Measurements from ENCODE around the gene STEAP1.

DNA sequence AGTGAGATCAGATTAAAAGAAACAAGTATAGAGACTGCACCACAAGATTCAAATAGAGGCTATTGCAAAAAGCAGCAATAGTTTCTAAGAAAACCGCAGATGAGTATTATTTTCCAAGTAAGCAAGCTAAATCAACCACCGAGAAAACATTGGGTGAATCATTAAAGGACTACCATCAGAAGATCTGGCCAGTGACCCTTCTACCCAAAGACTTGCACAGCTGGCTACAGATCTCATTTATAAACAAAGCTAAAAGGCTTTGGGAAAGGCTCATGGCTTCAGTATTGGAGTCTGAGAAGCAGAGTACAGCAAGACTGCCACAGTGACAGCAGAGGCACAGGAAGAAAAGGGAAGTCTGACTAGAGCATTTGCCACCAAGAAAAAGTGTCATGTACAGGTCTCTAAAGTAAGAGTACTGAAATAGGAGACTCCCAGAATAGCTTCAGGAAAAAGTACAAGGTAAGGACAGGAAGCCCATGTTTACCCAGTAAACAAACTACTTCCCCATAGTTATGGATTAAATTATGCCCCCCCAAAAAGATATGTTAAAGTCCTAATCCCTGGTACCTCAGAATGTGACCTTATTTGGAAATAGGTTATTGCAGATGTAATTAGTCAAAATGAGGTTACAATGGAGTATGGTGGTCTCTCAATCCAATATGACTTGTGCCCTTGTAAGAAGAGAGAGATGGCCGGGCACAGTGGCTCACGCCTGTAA, 19.0 kb downstream of the STEAP1 start:
- TF ChIP-seq ZNF274 (IDR thresholded peaks at IDR 0.05; ENCODE audit: low read depth, low read length) (no peak), YY1 (IDR thresholded peaks at IDR 0.05; ENCODE audit: insufficient read depth, insufficient read length) (no peak)
